K562 (cell line): ENCODE data around the gene RBM4B.

Experiments
- BACH1 ChIP-seq: fragments of 200-800 bp; sonication (Bioruptor generic); IDR thresholded peaks from 2 replicates; pipeline ENCODE4 v1.6.1; 2016; ENCODE audit warnings: missing genetic modification characterization, missing compliant biosample characterization
- EP300 ChIP-seq: IDR thresholded peaks from 2 replicates; pipeline ENCODE4 v1.6.1; 2012; ENCODE audit warnings: low read length, improper control_type of control experiment
- ETV5 ChIP-seq: sonication (generic); formaldehyde crosslinking; IDR thresholded peaks from 2 replicates; pipeline ENCODE4 v1.4.0; 2020; ENCODE audit warnings: low read depth, mild to moderate bottlenecking, missing genetic modification reagents
- KDM1A ChIP-seq, 2 experiments: fragments of 450-650 bp; IDR thresholded peaks; 2 replicates each; pipeline ENCODE4 v1.6.1; 2016; ENCODE audit warnings: mild to moderate bottlenecking in 2 of 2
- MAFF ChIP-seq: IDR thresholded peaks from 2 replicates; pipeline ENCODE4 v1.6.1; 2012; ENCODE audit warnings: low read length, improper control_type of control experiment
- MAFK ChIP-seq: IDR thresholded peaks from 2 replicates; pipeline ENCODE4 v1.6.1; 2011; ENCODE audit warnings: low read length, improper control_type of control experiment
- NUFIP1 ChIP-seq: fragments of 450-650 bp; IDR thresholded peaks from 2 replicates; pipeline ENCODE4 v1.6.1; 2018; ENCODE audit not compliant: partially characterized antibody
- PCBP2 ChIP-seq: fragments of 200-400 bp; formaldehyde crosslinking; IDR thresholded peaks from 2 replicates; pipeline ENCODE4 v1.6.1; 2018; ENCODE audit warnings: low read length, low read depth, mild to moderate bottlenecking, moderate library complexity; ENCODE audit not compliant: poor library complexity, severe bottlenecking
- TF ChIP-seq, protein P1 (sequence below): IDR thresholded peaks from 3 replicates; pipeline ENCODE4 v1.6.1; 2011; ENCODE audit warnings: borderline replicate concordance, mild to moderate bottlenecking, moderate library complexity; ENCODE audit not compliant: insufficient read length; ENCODE audit errors: extremely low read depth
- TF ChIP-seq, protein P2 (sequence below), 3 experiments: IDR thresholded peaks in 2 of 3; conservative IDR thresholded peaks in 1 of 3; 2 replicates each; pipeline ENCODE4 v1.5.1; 2011 to 2012; ENCODE audit warnings: low read length in 3 of 3, mild to moderate bottlenecking in 3 of 3, control low read depth in 2 of 3, improper control_type of control experiment in 1 of 3, inconsistent platforms in 1 of 3, low read depth in 1 of 3, mixed read lengths in 1 of 3, moderate library complexity in 1 of 3; ENCODE audit not compliant: insufficient read depth in 2 of 3
- TF ChIP-seq, protein P3 (sequence below): fragments of 450-650 bp; IDR thresholded peaks from 2 replicates; pipeline ENCODE4 v1.6.1; 2016; ENCODE audit warnings: missing biosample characterization, missing genetic modification characterization

DNA sequence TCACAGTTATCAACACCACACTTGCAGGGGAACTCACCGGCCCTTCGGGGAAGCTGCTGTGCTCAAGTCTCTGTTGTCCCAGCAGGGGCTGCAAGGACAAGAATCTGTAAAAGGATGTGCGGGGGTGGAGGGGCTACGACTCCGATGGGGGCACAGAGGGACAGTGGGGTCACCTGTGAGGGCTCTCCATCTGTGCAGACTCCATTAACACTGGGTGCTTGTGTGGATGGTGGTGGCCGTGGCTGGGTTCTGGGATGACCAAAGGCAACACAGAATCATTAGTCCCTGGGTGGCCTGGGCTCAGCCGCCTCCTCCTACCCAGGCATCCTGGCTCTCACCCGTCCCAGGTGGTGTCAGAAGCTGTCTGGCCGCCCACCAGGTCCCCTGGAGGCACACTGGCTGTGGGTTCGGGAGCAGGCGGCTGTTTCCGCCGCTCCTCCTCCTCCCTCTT is 10.2 kb upstream of the RBM4B start:
- TF ChIP-seq EP300 (no peak), MAFK (no peak), PCBP2 (no peak), ETV5 (CRISPR knock-in tag) (no peak), NUFIP1 (no peak), MAFF (no peak), BACH1 (tag) (no peak), KDM1A (IDR thresholded peaks at IDR 0.05) (no peak)
- TF ChIP-seq, protein P1, sequence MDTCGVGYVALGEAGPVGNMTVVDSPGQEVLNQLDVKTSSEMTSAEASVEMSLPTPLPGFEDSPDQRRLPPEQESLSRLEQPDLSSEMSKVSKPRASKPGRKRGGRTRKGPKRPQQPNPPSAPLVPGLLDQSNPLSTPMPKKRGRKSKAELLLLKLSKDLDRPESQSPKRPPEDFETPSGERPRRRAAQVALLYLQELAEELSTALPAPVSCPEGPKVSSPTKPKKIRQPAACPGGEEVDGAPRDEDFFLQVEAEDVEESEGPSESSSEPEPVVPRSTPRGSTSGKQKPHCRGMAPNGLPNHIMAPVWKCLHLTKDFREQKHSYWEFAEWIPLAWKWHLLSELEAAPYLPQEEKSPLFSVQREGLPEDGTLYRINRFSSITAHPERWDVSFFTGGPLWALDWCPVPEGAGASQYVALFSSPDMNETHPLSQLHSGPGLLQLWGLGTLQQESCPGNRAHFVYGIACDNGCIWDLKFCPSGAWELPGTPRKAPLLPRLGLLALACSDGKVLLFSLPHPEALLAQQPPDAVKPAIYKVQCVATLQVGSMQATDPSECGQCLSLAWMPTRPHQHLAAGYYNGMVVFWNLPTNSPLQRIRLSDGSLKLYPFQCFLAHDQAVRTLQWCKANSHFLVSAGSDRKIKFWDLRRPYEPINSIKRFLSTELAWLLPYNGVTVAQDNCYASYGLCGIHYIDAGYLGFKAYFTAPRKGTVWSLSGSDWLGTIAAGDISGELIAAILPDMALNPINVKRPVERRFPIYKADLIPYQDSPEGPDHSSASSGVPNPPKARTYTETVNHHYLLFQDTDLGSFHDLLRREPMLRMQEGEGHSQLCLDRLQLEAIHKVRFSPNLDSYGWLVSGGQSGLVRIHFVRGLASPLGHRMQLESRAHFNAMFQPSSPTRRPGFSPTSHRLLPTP = no peak
- TF ChIP-seq, protein P2, sequence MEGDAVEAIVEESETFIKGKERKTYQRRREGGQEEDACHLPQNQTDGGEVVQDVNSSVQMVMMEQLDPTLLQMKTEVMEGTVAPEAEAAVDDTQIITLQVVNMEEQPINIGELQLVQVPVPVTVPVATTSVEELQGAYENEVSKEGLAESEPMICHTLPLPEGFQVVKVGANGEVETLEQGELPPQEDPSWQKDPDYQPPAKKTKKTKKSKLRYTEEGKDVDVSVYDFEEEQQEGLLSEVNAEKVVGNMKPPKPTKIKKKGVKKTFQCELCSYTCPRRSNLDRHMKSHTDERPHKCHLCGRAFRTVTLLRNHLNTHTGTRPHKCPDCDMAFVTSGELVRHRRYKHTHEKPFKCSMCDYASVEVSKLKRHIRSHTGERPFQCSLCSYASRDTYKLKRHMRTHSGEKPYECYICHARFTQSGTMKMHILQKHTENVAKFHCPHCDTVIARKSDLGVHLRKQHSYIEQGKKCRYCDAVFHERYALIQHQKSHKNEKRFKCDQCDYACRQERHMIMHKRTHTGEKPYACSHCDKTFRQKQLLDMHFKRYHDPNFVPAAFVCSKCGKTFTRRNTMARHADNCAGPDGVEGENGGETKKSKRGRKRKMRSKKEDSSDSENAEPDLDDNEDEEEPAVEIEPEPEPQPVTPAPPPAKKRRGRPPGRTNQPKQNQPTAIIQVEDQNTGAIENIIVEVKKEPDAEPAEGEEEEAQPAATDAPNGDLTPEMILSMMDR (IDR thresholded peaks at IDR 0.05 in 2 of 3, conservative IDR thresholded peaks at IDR 0.05 in 1 of 3; ENCODE audit: insufficient read depth in 2 of 3, low read depth in 1 of 3, low read length in 3 of 3) = no peak
- TF ChIP-seq, protein P3, sequence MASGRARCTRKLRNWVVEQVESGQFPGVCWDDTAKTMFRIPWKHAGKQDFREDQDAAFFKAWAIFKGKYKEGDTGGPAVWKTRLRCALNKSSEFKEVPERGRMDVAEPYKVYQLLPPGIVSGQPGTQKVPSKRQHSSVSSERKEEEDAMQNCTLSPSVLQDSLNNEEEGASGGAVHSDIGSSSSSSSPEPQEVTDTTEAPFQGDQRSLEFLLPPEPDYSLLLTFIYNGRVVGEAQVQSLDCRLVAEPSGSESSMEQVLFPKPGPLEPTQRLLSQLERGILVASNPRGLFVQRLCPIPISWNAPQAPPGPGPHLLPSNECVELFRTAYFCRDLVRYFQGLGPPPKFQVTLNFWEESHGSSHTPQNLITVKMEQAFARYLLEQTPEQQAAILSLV = no peak
